Measurements from ENCODE around the gene AXL. TPM values are rescaled to one million over a fixed set of nuclear protein-coding genes. Genes with fewer than 3 reads are reported as not detected.

AXL gene
- total and polyA plus RNA-seq, 9 donors = 25.0 to 39.9 (median 29.4) TPM

Other genes with a start within 250 kb of the AXL start
- gene CYP2B6, start 227.9 kb upstream of the AXL start, total RNA-seq = not detected
- under 1 TPM in 2 of 8 donors, not detected in 6; 0.31 to 0.33 TPM for gene CYP2B6, start 227.9 kb upstream of the AXL start, polyA plus RNA-seq (ENCODE audit: insufficient read depth in 1 of 8, insufficient read length in 8 of 8, low replicate concordance in 1 of 8)
- gene CYP2A13, start 130.8 kb upstream of the AXL start, total RNA-seq = not detected
- gene CYP2A13, start 130.8 kb upstream of the AXL start, polyA plus RNA-seq (ENCODE audit: insufficient read depth in 1 of 8, insufficient read length in 8 of 8, low replicate concordance in 1 of 8) = not detected
- not detected for gene CYP2F1, start 104.8 kb upstream of the AXL start, total RNA-seq
- gene CYP2F1, start 104.8 kb upstream of the AXL start, polyA plus RNA-seq (ENCODE audit: insufficient read depth in 1 of 8, insufficient read length in 8 of 8, low replicate concordance in 1 of 8) = under 1 TPM in 1 of 8 donors, not detected in 7; 0.10 TPM
- gene CYP2S1, start 26.0 kb upstream of the AXL start, total RNA-seq = 0.09 TPM
- 1 to 10 TPM in 2 of 8 donors, under 1 TPM in 6; 0.39 to 3.5 (median 0.58) TPM for gene CYP2S1, start 26.0 kb upstream of the AXL start, polyA plus RNA-seq (ENCODE audit: insufficient read depth in 1 of 8, insufficient read length in 8 of 8, low replicate concordance in 1 of 8)
- gene HNRNPUL1, start 45.1 kb downstream of the AXL start, total RNA-seq = 73.0 TPM
- 100 to 1,000 TPM; 144 to 182 (median 162) TPM for gene HNRNPUL1, start 45.1 kb downstream of the AXL start, polyA plus RNA-seq (ENCODE audit: insufficient read depth in 1 of 8, insufficient read length in 8 of 8, low replicate concordance in 1 of 8)
- gene CCDC97, start 90.9 kb downstream of the AXL start, total RNA-seq = 14.4 TPM
- 10 to 100 TPM; 32.7 to 38.5 (median 35.6) TPM for gene CCDC97, start 90.9 kb downstream of the AXL start, polyA plus RNA-seq (ENCODE audit: insufficient read depth in 1 of 8, insufficient read length in 8 of 8, low replicate concordance in 1 of 8)
- gene TGFB1, start 134.7 kb downstream of the AXL start, total RNA-seq = 4.0 TPM
- 10 to 100 TPM; 16.0 to 25.4 (median 21.0) TPM for gene TGFB1, start 134.7 kb downstream of the AXL start, polyA plus RNA-seq (ENCODE audit: insufficient read depth in 1 of 8, insufficient read length in 8 of 8, low replicate concordance in 1 of 8)
- 1.7 TPM for gene B9D2, start 144.9 kb downstream of the AXL start, total RNA-seq
- gene B9D2, start 144.9 kb downstream of the AXL start, polyA plus RNA-seq (ENCODE audit: insufficient read depth in 1 of 8, insufficient read length in 8 of 8, low replicate concordance in 1 of 8) = 1 to 10 TPM; 1.8 to 4.6 (median 2.6) TPM
- gene TMEM91, start 157.3 kb downstream of the AXL start, total RNA-seq = 4.2 TPM
- 1 to 10 TPM; 2.6 to 9.2 (median 5.5) TPM for gene TMEM91, start 157.3 kb downstream of the AXL start, polyA plus RNA-seq (ENCODE audit: insufficient read depth in 1 of 8, insufficient read length in 8 of 8, low replicate concordance in 1 of 8)
- 8.7 TPM for gene EXOSC5, start 178.1 kb downstream of the AXL start, total RNA-seq
- gene EXOSC5, start 178.1 kb downstream of the AXL start, polyA plus RNA-seq (ENCODE audit: insufficient read depth in 1 of 8, insufficient read length in 8 of 8, low replicate concordance in 1 of 8) = 10 to 100 TPM; 15.4 to 24.6 (median 18.6) TPM
- 19.8 TPM for gene BCKDHA, start 178.6 kb downstream of the AXL start, total RNA-seq
- gene BCKDHA, start 178.6 kb downstream of the AXL start, polyA plus RNA-seq (ENCODE audit: insufficient read depth in 1 of 8, insufficient read length in 8 of 8, low replicate concordance in 1 of 8) = 10 to 100 TPM; 27.3 to 41.2 (median 33.6) TPM
- 0.93 TPM for gene B3GNT8, start 208.2 kb downstream of the AXL start, total RNA-seq
- 1 to 10 TPM in 7 of 8 donors, under 1 TPM in 1; 0.68 to 7.4 (median 1.7) TPM for gene B3GNT8, start 208.2 kb downstream of the AXL start, polyA plus RNA-seq (ENCODE audit: insufficient read depth in 1 of 8, insufficient read length in 8 of 8, low replicate concordance in 1 of 8)
- gene DMAC2, start 220.7 kb downstream of the AXL start, total RNA-seq = 30.3 TPM
- gene DMAC2, start 220.7 kb downstream of the AXL start, polyA plus RNA-seq (ENCODE audit: insufficient read depth in 1 of 8, insufficient read length in 8 of 8, low replicate concordance in 1 of 8) = 10 to 100 TPM; 38.7 to 58.0 (median 45.1) TPM
- gene ERICH4, start 223.9 kb downstream of the AXL start, total RNA-seq = not detected
- gene ERICH4, start 223.9 kb downstream of the AXL start, polyA plus RNA-seq (ENCODE audit: insufficient read depth in 1 of 8, insufficient read length in 8 of 8, low replicate concordance in 1 of 8) = 1 to 10 TPM in 1 of 8 donors, under 1 TPM in 3, not detected in 4; 0.12 to 3.7 (median 0.36) TPM